SH-SY5Y (cell line): Measurements from ENCODE around the gene SECISBP2L.

Experiments
- GATA2 ChIP-seq: IDR thresholded peaks from 2 replicates; pipeline ENCODE4 v1.6.1; 2011; ENCODE audit warnings: mild to moderate bottlenecking, low read depth, low read length
- GATA3 ChIP-seq: IDR thresholded peaks from 2 replicates; pipeline ENCODE4 v1.6.1; 2011; ENCODE audit warnings: low read depth, mild to moderate bottlenecking, low read length, moderate library complexity

The SECISBP2L gene

GRCh38 chr15:49064884-49065283 lies 18.6 kb upstream of the SECISBP2L start:
- TF ChIP-seq GATA2 (no peak), GATA3 (no peak)

- peak; percentile 95 for TF ChIP-seq GATA2
- TF ChIP-seq GATA3 = peak; percentile 91
These were observed 18.0 kb upstream of the SECISBP2L start for GRCh38 chr15:49064281-49064653.

- no peak for TF ChIP-seq GATA2
- no peak for TF ChIP-seq GATA3
These were observed 17.4 kb upstream of the SECISBP2L start for GRCh38 chr15:49063402-49064280.

- TF ChIP-seq GATA3 = no peak
- no peak for TF ChIP-seq GATA2
These were observed 16.7 kb upstream of the SECISBP2L start for GRCh38 chr15:49062900-49063299.

GRCh38 chr15:49060710-49061495 lies 14.7 kb upstream of the SECISBP2L start:
- no peak for TF ChIP-seq GATA2
- TF ChIP-seq GATA3 = no peak

GRCh38 chr15:49059491-49059890 lies 13.2 kb upstream of the SECISBP2L start:
- TF ChIP-seq GATA2 = no peak
- no peak for TF ChIP-seq GATA3

GRCh38 chr15:49058559-49058958 lies 12.3 kb upstream of the SECISBP2L start:
- no peak for TF ChIP-seq GATA3
- TF ChIP-seq GATA2 = no peak

GRCh38 chr15:49055630-49056029 lies 9.4 kb upstream of the SECISBP2L start:
- no peak for TF ChIP-seq GATA2
- TF ChIP-seq GATA3 = no peak

GRCh38 chr15:49052662-49053061 lies 6.4 kb upstream of the SECISBP2L start:
- no peak for TF ChIP-seq GATA2
- no peak for TF ChIP-seq GATA3

GRCh38 chr15:49047456-49047855 lies 1.2 kb upstream of the SECISBP2L start:
- TF ChIP-seq GATA2 (no peak), GATA3 (no peak)

- TF ChIP-seq GATA3 (no peak), GATA2 (no peak)
These were observed 461 bp downstream of the SECISBP2L start for GRCh38 chr15:49045751-49046219.

GRCh38 chr15:49044766-49045606 lies 1.3 kb downstream of the SECISBP2L start:
- TF ChIP-seq GATA2 (no peak), GATA3 (no peak)

- TF ChIP-seq GATA2 (no peak), GATA3 (no peak)
These were observed 2.2 kb downstream of the SECISBP2L start for GRCh38 chr15:49044002-49044401.

- TF ChIP-seq GATA3 (no peak), GATA2 (no peak)
These were observed 4.1 kb downstream of the SECISBP2L start for GRCh38 chr15:49042165-49042564.

GRCh38 chr15:49041426-49041825 lies 4.8 kb downstream of the SECISBP2L start:
- no peak for TF ChIP-seq GATA2
- no peak for TF ChIP-seq GATA3
